ENCODE data around the gene B3GAT3. TPM values are rescaled to one million over a fixed set of nuclear protein-coding genes. Genes with fewer than 3 reads are reported as not detected.
A peak's percentile ranks its signal among the peaks of the same experiment; 100 is the strongest.
"Not testable (repeated sequence)": the region's sequence is repeated elsewhere in the genome, so short reads cannot be mapped to it uniquely, and the experiment has no call there.

B3GAT3 gene
- total RNA-seq, 1 donor, result 14.1 TPM

DNA sequence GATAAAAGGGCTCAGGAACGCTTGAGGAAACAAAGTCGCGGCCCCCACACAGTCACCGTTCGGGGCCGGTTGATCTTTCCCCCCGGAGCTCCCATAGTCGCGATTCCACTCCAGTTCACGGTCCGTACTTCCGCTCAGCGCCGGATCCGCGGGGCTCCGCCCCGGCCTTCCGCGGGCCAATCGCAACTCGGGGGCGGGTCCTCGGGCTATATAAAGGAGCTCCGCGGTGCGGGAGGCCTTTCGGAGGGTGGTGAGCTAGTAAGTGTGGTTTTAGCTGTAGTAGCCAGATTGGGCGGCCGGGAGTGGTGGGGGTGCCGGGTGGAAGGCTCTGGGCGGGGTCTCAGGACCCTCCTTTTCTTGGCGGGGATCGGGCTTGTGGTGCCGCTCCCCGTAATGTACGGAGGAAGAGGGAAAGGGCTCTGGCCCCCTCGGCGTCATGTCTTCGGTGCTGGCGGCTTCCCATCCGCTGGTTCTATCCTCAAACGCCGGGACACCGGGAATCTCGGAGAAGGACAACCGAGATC lies 43.4 kb upstream of the B3GAT3 start, which contains the start of the genes C11orf98 and CSKMT:
Gene C11orf98 (minus strand): TSS at position 136 of the 524 bp plus-strand sequence. CDS start 41 bp downstream, at position 95.
Gene CSKMT (plus strand): TSS at position 238 of the 524 bp plus-strand sequence. CDS start 568 bp downstream, outside the sequence.
- peak; percentile 94 for DNase-seq (ENCODE audit: low read depth)
- H3K4me3 ChIP-seq (ENCODE audit: low read depth, low read length), result peak within 1 kb of the TSS; percentile 97
- TF ChIP-seq, protein P1, sequence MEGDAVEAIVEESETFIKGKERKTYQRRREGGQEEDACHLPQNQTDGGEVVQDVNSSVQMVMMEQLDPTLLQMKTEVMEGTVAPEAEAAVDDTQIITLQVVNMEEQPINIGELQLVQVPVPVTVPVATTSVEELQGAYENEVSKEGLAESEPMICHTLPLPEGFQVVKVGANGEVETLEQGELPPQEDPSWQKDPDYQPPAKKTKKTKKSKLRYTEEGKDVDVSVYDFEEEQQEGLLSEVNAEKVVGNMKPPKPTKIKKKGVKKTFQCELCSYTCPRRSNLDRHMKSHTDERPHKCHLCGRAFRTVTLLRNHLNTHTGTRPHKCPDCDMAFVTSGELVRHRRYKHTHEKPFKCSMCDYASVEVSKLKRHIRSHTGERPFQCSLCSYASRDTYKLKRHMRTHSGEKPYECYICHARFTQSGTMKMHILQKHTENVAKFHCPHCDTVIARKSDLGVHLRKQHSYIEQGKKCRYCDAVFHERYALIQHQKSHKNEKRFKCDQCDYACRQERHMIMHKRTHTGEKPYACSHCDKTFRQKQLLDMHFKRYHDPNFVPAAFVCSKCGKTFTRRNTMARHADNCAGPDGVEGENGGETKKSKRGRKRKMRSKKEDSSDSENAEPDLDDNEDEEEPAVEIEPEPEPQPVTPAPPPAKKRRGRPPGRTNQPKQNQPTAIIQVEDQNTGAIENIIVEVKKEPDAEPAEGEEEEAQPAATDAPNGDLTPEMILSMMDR (IDR thresholded peaks at IDR 0.05; ENCODE audit: insufficient read depth, low read length), result no peak

DNA sequence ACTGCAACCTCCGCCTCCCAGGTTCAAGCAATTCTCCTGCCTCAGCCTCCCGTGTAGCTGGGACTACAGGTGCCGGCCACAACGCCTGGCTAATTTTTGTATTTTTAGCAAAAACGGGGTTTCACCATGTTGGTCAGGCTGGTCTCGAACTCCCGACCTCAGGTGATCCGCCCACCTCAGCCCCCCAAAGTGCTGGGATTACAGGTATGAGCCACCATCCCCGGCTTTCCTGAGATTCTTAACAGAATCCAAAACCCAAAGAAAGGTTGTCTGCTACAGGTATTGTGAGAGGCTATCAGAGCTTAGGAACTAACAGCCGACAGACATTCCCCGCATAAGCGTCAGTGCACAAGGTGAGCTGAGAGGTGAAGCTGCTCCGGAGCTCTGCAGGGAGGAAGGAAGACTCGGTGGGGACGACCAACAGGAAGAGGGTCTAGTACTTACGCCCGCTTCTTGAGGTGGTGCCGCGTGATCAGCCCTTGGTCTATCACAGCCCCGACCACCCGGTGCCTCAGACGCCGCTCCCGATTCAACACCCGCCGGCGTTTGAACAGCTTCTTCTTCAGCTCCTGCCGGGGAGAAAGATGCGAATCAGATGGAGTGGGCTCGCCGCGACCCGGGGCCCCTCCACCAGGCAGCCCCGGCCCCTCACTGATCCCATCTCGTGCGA lies 42.8 kb upstream of the B3GAT3 start:
- TF ChIP-seq, protein P1 (IDR thresholded peaks at IDR 0.05; ENCODE audit: insufficient read depth, low read length), result no peak
- DNase-seq (ENCODE audit: low read depth), result peak; percentile 49
- H3K4me3 ChIP-seq (ENCODE audit: low read depth, low read length), result peak overlapping the region; percentile 97

DNA sequence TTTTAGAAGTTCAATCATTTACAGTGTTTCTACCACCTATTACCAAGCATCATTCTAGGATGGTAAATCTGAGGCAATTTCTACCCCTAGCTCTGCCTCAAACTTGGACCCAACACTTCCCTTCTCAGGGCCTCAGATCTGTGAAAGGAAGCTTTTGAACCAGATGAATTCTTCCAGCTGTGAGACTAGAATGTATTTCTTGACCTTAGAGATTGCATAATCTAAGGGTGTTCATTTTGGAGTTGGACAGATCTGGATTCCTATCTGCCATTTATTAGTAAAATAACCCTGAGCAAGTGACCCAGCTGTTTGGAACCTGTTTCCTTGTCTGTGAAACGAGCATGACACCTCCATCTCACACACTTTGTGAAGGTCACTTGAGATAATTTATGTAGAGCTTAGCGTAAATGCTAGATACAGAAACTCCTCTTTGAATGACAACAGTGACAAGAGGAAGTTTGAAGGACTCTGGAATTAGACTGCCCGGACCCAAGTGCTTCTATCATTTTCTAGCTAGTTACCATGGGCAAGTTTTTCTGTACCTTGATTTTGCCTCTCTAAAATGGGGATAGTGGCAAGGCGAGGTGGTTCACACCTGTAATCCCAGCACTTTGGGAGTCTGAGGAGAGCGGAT lies 35.1 kb upstream of the B3GAT3 start:
- no peak overlapping the region for H3K4me3 ChIP-seq (ENCODE audit: low read depth, low read length)
- TF ChIP-seq, protein P1 (IDR thresholded peaks at IDR 0.05; ENCODE audit: insufficient read depth, low read length), result no peak
- DNase-seq (ENCODE audit: low read depth), result no peak

DNA sequence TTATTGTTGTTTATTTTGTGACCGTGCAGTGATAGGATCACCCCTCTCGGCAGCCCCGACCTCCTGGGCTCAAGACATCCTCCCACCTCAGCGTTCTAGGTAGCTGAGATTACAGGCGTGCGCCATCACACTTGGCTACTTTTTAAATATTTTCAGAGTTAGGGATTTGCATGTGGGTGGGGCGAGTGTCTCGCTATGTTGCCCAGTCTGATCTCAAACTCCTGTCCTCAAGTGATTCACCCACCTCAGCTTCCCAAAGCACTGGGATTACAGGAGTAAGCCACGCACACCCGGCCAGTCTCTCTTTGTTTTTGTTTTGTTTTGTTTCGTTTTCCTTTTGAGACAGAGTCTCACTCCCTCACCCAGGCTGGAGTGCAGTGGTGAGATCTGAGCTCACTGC lies 32.5 kb upstream of the B3GAT3 start:
- H3K4me3 ChIP-seq (ENCODE audit: low read depth, low read length), result no peak overlapping the region
- TF ChIP-seq, protein P1 (IDR thresholded peaks at IDR 0.05; ENCODE audit: insufficient read depth, low read length), result no peak
- no peak for DNase-seq (ENCODE audit: low read depth)

DNA sequence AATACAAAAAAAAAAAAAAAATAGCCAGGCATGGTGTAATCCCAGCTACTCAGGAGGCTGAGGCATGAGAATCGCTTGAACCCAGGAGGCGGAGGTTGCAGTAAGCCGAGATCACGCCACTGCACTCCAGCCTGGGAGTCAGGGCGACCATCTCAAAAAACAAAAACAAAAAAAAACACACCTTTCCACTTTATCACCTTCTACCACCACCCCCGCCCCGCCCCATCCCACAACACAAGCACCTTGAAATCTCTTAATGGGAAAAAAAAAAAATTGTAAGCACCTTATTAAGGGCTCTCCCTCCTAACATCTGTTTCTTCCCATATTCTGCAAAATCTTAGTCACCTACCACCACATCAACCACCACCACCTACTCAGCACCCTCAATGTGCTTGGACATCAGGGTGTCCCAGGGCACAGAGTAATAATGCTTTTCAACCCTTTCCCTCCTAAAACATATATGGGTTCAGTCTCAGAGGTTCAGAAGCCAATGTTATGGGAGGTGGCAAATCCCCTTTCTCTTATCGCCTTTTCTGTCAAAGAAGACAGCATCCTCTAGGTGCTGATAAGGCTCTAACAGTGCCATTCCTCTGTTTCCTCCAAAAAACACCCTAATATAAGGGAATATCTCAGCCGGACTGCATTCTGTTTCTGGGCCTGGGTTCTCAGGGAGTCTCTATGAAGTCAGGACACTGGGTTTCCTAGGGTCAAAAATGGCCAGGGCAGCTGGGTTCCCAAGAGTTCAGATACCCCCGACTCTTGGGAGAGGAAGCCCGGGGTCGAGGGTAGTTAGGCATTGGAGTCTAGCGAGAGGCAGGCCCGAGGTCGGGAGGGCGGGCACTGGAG lies 30.6 kb upstream of the B3GAT3 start:
- TF ChIP-seq, protein P1 (IDR thresholded peaks at IDR 0.05; ENCODE audit: insufficient read depth, low read length), result no peak
- no peak for DNase-seq (ENCODE audit: low read depth)
- H3K4me3 ChIP-seq (ENCODE audit: low read depth, low read length), result peak overlapping the region; percentile 92

DNA sequence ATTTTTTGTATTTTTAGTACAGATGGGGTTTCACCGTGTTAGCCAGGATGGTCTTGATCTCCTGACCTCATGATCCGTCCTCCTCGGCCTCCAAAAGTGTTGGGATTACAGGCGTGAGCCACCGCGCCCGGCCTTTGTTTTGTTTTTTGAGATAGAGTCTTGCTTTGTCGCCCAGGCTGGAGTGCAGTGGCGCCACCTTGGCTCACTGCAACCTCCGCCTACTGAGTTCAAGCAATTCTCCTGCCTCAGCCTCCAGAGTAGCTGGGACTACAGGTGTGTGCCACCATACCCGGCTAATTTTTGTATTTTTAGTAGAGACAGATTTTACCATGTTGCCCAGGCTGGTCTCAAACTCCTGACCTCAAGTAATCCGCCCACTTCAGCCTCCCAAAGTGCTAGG lies 28.5 kb upstream of the B3GAT3 start:
- not testable (repeated sequence) for DNase-seq (ENCODE audit: low read depth); H3K4me3 ChIP-seq (ENCODE audit: low read depth, low read length)
